SU-DHL-6 (cell line): Measurements from ENCODE around the gene SWT1.

Experiments
- EZH2phosphoT487 ChIP-seq: fragments of 200-600 bp; sonication (generic), shearing (Covaris generic); conservative IDR thresholded peaks from 2 replicates; pipeline ENCODE4 v1.6.1; 2018; ENCODE audit warnings: mild to moderate bottlenecking, antibody characterized with exemption, low read length, moderate library complexity, mixed read lengths
- TF ChIP-seq, protein P1 (sequence below): fragments of 200-600 bp; sonication (generic); IDR thresholded peaks from one replicate; pipeline ENCODE4 v1.5.1; 2017; ENCODE audit warnings: antibody characterized with exemption, mild to moderate bottlenecking, low read length, moderate library complexity; ENCODE audit not compliant: insufficient read depth, poor library complexity, severe bottlenecking

DNA sequence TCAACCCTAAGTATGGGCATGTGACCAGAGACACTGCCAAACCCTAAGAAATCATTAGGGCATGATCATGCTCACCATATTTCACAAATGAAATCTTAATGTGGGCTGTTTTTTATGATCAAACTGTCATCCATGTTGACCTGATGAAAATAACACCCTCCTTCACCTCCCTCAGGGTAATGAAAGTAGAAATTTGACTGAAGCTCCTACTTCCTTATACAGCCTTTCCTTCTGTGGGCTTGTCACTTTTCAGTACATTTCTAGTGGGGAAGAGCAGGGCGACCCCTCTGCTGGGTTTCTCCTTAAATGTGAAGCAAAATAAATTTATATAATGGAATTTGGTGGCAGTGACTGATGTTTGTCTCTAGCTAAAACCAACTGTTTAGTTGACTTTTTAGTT is 134.2 kb downstream of the SWT1 start:
- TF ChIP-seq, protein P1, sequence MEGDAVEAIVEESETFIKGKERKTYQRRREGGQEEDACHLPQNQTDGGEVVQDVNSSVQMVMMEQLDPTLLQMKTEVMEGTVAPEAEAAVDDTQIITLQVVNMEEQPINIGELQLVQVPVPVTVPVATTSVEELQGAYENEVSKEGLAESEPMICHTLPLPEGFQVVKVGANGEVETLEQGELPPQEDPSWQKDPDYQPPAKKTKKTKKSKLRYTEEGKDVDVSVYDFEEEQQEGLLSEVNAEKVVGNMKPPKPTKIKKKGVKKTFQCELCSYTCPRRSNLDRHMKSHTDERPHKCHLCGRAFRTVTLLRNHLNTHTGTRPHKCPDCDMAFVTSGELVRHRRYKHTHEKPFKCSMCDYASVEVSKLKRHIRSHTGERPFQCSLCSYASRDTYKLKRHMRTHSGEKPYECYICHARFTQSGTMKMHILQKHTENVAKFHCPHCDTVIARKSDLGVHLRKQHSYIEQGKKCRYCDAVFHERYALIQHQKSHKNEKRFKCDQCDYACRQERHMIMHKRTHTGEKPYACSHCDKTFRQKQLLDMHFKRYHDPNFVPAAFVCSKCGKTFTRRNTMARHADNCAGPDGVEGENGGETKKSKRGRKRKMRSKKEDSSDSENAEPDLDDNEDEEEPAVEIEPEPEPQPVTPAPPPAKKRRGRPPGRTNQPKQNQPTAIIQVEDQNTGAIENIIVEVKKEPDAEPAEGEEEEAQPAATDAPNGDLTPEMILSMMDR = no peak
- TF ChIP-seq EZH2phosphoT487 = no peak
